ENCODE measurements around the gene GOLT1A. TPM values are rescaled to one million over a fixed set of nuclear protein-coding genes. Genes with fewer than 3 reads are reported as not detected.

Gene GOLT1A
- total RNA-seq, 1 donor: not detected

- H2AFZ ChIP-seq (ENCODE audit: low read length): no peak overlapping the region
These were observed 36.7 kb downstream of the GOLT1A start for GRCh38 chr1:204177133-204177532.

GRCh38 chr1:204176049-204176448 is 37.7 kb downstream of the GOLT1A start:
- H2AFZ ChIP-seq (ENCODE audit: low read length): no peak overlapping the region
- H4K20me1 ChIP-seq (ENCODE audit: insufficient read depth, low read length): no peaks in the 10 kb centered on the region
- no peaks in the 10 kb centered on the region for H3K9me3 ChIP-seq (ENCODE audit: low read depth, low read length)
- H3K4me1 ChIP-seq (ENCODE audit: insufficient read depth, low read length): peaks cover 13% of the 10 kb centered on the region
- DNase-seq (ENCODE audit: insufficient read length, low spot score, missing footprints): no peak
- no peaks in the 10 kb centered on the region for H3K79me2 ChIP-seq (ENCODE audit: insufficient read depth, low read length)
- H3K4me3 ChIP-seq (ENCODE audit: insufficient read depth, low read length): no peak overlapping the region
- H3K36me3 ChIP-seq (ENCODE audit: insufficient read depth, low read length): no peaks in the 10 kb centered on the region
- no peak for TF ChIP-seq CTCF (IDR thresholded peaks at IDR 0.05; ENCODE audit: extremely low read depth, low read depth, low read length)
- H3K27me3 ChIP-seq (ENCODE audit: insufficient read depth, low read length): peaks cover 10% of the 10 kb centered on the region
- no peak overlapping the region for H3K27ac ChIP-seq (ENCODE audit: low read depth, low read length)
- no peak overlapping the region for H3K4me2 ChIP-seq (ENCODE audit: insufficient read depth, low read length)

More at GRCh38 chr1:204177133-204177532, 36.7 kb downstream of the GOLT1A start:
- H3K9me3 ChIP-seq (ENCODE audit: low read depth, low read length): no peaks in the 10 kb centered on the region
- H3K4me3 ChIP-seq (ENCODE audit: insufficient read depth, low read length): no peak overlapping the region
- TF ChIP-seq CTCF (IDR thresholded peaks at IDR 0.05; ENCODE audit: extremely low read depth, low read depth, low read length): no peak
- no peaks in the 10 kb centered on the region for H4K20me1 ChIP-seq (ENCODE audit: insufficient read depth, low read length)
- no peak overlapping the region for H3K4me2 ChIP-seq (ENCODE audit: insufficient read depth, low read length)
- H3K27ac ChIP-seq (ENCODE audit: low read depth, low read length): no peak overlapping the region
- no peak for DNase-seq (ENCODE audit: insufficient read length, low spot score, missing footprints)
- H3K36me3 ChIP-seq (ENCODE audit: insufficient read depth, low read length): no peaks in the 10 kb centered on the region
- H3K79me2 ChIP-seq (ENCODE audit: insufficient read depth, low read length): no peaks in the 10 kb centered on the region
- peaks cover 10% of the 10 kb centered on the region for H3K27me3 ChIP-seq (ENCODE audit: insufficient read depth, low read length)
- H3K4me1 ChIP-seq (ENCODE audit: insufficient read depth, low read length): peaks cover 5% of the 10 kb centered on the region

GRCh38 chr1:204174958-204175357 is 38.8 kb downstream of the GOLT1A start:
- no peaks in the 10 kb centered on the region for H3K79me2 ChIP-seq (ENCODE audit: insufficient read depth, low read length)
- H4K20me1 ChIP-seq (ENCODE audit: insufficient read depth, low read length): no peaks in the 10 kb centered on the region
- H3K4me1 ChIP-seq (ENCODE audit: insufficient read depth, low read length): peaks cover 13% of the 10 kb centered on the region
- no peak overlapping the region for H2AFZ ChIP-seq (ENCODE audit: low read length)
- H3K36me3 ChIP-seq (ENCODE audit: insufficient read depth, low read length): no peaks in the 10 kb centered on the region
- H3K9me3 ChIP-seq (ENCODE audit: low read depth, low read length): peaks cover 5% of the 10 kb centered on the region
- no peak overlapping the region for H3K27ac ChIP-seq (ENCODE audit: low read depth, low read length)
- no peak overlapping the region for H3K4me3 ChIP-seq (ENCODE audit: insufficient read depth, low read length)
- H3K4me2 ChIP-seq (ENCODE audit: insufficient read depth, low read length): no peak overlapping the region
- peak; percentile 43 for DNase-seq (ENCODE audit: insufficient read length, low spot score, missing footprints)
- peaks cover 10% of the 10 kb centered on the region for H3K27me3 ChIP-seq (ENCODE audit: insufficient read depth, low read length)
- no peak for TF ChIP-seq CTCF (IDR thresholded peaks at IDR 0.05; ENCODE audit: extremely low read depth, low read depth, low read length)

- H3K79me2 ChIP-seq (ENCODE audit: insufficient read depth, low read length): no peaks in the 10 kb centered on the region
- H2AFZ ChIP-seq (ENCODE audit: low read length): no peak overlapping the region
- no peak overlapping the region for H3K27ac ChIP-seq (ENCODE audit: low read depth, low read length)
- peaks cover 5% of the 10 kb centered on the region for H3K9me3 ChIP-seq (ENCODE audit: low read depth, low read length)
- H3K36me3 ChIP-seq (ENCODE audit: insufficient read depth, low read length): no peaks in the 10 kb centered on the region
- no peak for TF ChIP-seq CTCF (IDR thresholded peaks at IDR 0.05; ENCODE audit: extremely low read depth, low read depth, low read length)
- H3K4me2 ChIP-seq (ENCODE audit: insufficient read depth, low read length): no peak overlapping the region
- H3K4me3 ChIP-seq (ENCODE audit: insufficient read depth, low read length): no peak overlapping the region
- peaks cover 13% of the 10 kb centered on the region for H3K4me1 ChIP-seq (ENCODE audit: insufficient read depth, low read length)
- H4K20me1 ChIP-seq (ENCODE audit: insufficient read depth, low read length): no peaks in the 10 kb centered on the region
- DNase-seq (ENCODE audit: insufficient read length, low spot score, missing footprints): no peak
- H3K27me3 ChIP-seq (ENCODE audit: insufficient read depth, low read length): peaks cover 3% of the 10 kb centered on the region
These were observed 41.3 kb downstream of the GOLT1A start for GRCh38 chr1:204172404-204173029.

Measured in osteoblast (primary cell).